ENCODE results near the gene XRCC3.

Gene XRCC3

DNA sequence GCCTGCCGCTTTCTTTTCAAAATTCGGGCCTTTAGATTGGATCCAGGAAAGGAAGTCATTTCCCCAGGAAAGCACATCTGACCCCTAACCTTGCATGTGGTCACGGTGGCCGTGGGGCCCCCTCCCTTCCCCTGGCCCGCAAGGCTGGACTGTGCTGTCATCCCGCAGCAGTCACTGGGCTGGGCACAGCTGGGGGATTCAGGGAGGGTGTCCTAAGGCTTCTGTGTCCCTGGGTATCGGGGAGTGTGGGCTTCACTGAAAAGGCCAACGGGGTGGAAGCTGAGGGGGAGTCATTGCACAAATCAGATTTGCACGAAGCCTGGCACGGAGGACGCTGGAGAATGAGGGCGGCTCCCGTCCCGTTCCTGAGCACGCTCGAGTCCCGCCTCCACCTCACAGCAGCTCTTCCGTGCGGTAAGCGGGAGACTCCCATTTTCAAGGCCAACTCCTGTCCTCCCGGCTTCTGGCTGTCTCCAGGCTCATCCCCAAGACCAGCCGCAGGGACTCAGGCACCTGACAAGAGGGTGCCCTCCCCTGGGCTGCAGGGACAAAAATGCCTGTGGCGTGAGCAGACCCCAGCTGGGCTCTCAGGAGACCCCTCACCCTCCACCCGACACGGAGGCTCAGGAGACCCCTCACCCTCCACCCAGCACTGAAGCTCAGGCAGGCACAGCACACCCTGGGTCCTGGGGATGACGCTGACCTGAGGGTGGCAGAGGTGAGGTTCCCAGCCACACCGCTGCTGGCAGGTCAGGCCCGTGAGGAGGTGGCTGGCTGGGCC lies 9.6 kb downstream of the XRCC3 start:
- DNase-seq, result no peak

DNA sequence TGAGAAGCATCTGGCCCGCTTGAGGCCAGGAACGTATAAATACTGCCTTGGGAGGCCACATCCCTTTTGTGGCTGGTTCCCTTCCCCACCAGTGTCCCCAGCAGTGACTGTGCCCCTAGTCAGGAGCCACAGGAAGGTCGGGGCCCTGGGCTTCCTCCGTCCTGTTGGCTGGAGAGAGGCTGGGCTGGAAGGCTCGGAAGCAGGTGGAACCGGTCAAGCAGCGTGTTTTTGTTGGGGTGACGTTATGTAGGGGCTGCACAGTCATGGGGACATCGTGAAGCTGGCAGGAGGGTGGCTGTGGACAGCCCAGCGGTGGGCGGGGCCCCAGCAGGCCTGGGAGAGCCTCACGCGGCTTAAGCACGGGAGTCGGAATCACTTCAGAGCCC lies 10.1 kb downstream of the XRCC3 start:
- DNase-seq, result peak; percentile 14 to 49 (median 30)

DNA sequence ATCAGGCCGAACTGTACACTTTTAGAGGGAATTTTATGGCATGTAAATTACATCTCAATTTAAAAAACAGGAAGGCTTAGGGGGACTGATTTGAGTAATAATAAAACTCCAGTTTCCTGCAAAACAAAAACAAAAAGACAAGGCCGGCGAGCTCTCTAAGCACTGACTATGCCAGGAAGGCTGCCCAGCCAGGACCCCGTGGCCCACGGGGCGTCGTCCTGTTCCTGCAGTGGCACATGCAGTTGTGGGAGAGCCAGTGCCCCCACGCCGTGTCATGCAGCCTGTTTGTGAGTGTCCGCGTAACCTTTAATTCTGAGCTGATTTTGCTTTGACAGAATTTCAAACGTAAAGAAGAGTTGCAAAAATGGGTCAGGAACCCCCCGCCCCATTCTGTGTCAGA lies 10.5 kb downstream of the XRCC3 start:
- no peak for DNase-seq

DNA sequence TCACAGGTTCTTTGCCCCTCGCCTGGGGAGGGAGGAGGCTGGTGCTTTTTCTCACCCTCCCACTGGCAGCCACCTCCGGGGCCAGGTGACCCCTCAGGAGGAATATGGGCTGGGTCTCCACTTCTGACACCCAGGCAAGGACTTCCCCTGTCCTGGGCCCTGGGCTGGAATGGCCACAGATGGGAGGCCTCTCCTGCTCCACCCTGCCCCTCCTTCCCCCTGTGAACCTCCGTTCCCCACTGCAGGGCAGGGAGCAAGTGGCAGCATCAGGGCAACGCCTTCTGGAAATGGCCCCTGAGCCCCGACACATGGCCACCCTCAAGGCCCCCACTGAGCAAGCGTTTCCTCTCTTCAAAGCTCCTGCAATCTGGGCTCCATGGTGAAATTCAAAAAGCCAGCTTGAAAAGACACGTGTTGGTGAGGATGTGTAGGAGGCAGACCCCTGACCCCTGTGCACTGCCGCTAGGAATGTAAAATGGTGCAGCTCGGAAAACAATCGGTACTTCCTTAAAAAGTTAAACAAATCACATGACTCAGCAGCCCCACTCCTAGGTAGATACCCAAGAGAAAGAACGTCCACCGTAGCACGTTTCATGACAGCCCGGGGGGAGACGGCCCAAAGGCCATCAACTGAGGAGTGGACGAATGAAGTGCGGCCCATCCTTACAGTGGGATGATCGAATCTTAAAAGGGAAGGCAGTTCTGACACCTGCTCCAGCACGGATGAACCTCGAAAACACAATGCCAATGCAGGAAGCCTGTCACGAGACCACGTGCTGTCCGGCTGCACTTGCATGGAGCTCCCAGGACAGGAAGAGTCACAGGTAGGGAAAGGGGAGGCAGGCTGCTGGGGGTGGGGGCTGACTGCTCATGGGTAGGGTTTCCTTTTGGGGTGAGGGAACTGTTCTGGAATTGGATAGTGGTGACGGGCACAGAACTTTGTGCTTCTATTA lies 11.5 kb downstream of the XRCC3 start:
- DNase-seq, result no peak

DNA sequence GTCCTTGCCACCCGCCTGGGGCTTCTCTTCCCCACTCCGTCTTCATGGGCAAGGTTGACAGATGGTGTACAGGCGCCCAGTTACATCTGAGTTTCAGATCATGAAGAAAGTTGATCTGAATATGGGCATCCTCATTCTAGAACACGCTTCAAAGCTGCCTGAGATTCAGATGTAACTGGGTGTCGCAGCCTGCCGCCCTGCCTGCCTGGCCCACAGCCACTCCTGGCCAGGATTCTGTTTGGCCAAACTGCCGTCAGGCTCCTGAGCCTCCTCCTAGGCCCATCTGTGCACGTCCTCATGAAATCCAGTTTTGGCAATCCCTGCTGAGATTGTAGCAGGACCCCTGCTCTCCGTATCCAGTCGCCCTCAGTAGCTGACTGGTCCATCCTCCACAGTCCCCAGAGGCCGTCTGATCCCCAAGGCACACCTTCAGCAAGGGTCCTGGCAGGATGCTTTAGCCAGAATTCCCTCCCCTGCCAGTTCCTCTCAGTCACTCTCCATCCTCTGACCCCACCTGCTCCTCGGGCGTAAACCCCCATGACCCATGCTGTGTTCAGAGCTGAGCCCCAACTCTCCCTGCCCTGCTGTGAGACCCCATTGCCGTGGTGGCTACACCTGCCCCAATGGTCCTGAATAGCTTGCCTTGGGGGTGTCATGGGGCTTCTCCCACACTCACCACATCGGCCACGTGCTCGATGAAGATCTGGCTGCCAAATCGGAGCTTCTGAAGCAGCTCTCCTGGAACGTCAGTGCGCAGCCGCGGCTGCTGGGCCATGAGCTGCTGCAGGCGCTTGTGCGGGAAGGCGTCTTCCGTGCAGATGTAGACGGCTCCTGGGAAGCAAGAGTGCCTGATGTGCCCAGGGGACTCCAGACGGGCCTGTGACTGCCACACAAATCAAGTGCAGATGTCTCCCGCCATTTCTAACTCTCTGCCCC lies 12.5 kb downstream of the XRCC3 start:
- no peak for DNase-seq

DNA sequence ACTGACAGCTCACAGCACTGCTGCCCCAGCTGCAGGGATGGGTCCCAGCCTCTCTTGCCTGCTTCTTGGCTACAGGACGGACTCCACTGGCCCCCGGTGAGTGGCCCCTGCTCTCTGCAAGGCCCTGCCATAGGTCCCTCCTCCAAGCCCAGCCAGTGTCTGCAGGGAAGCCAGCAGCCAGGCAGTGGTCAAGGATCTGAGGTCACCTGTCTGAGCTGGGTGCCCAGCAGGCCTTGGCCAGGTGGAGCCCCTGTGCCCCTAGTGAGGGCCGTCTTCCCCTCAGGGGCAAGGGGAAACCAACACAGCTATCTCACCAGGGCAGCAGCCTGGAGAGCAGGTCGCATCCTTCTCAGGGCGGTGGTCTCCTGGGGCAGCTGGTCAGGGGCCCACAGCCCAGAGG lies 13.2 kb downstream of the XRCC3 start:
- no peak for DNase-seq

DNA sequence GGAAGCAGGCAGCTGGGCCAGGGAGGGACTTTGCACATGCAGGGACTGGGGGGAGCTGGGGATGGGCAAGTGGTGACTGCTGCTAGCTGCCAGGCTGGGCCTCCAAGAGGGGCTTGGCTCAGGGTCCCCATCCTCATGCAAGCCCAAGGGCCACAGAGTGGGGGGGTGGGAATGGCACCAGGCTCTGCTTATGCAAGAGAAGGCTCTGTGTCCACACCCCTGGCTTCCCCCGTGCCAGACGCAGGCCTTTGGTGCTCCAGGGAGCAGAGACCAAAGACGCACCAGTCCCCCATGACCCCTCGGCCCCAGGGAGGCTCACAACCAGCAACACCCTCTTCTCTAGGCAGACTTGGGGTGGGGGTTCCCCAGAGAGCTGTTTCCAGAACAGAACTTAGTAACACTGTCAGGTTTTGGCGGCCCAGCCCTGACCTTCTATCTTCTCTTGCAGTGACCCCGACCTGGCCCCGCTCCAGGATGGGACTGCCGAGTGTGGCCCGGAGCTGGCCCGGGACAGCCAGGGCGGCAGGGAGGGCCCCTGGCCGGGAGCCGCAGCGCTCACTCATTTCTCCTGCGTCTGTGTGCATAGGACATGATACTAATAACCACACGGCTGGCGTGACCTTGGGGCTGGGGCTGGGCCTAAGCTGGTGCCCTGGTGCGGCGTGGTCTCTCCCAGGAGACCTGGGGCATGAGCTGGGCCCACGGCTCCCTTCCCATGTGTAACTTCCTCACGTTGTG lies 14.3 kb downstream of the XRCC3 start:
- no peak for DNase-seq

DNA sequence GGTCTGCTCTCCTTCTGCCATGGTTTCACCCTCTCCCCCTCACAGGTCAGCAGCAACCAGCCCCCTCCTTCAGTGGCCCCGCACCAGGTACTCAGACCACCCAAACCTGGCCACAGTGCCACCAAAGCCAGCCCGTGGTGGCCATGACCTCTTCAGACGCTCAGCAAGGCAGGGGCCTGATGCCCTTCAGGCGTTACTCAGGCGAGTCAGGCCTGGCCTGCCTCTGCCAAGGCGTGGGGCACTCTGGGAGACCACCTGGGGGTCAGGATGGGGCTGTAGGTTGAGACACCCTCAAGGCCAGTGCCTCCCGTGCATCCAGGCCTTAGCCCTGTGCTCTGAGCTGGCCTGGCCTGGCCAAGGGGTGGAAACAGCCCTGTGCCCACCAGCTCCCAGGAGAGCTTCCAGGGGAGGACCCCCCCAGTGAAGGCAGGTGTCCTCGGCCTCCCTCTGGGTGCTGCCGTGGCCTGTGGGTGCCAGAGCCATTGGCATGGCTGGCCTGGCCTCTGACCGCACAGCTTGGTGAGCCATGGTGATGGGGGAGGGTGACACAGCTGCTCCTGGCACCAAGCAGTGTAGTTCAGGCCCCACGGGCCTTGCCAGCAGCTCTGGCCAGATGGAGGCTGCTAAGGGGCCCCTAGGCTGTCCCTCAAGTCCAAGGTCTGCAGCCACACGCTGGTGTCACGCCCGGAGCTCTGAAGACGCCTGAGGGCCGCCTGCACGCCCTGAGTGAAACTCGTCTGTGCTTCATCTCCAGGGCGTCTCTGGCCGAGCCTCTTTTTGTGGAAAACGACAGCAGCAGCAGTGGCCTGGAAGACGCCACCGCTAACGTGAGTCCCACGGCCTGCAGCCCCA lies 15.1 kb downstream of the XRCC3 start:
- DNase-seq, result no peak

DNA sequence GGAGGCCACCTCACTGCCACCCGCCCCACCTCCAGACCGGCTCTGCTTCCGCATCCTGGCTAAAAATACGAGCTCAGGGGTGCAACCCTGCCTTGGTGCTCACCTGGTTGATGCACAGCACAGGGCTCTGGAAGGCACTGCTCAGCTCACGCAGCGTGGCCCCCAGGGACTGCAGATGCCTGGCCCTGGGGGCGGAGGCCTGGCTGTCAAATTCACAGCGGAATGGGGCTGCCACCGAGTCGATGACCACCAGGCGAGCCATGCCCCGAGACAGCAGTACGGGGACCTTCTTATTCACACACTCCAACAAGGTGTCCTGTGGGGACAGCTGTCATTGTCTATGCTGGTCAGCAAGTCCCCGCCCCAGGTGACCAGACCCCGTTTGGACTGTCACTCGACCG lies 16.0 kb downstream of the XRCC3 start:
- DNase-seq, result no peak

DNA sequence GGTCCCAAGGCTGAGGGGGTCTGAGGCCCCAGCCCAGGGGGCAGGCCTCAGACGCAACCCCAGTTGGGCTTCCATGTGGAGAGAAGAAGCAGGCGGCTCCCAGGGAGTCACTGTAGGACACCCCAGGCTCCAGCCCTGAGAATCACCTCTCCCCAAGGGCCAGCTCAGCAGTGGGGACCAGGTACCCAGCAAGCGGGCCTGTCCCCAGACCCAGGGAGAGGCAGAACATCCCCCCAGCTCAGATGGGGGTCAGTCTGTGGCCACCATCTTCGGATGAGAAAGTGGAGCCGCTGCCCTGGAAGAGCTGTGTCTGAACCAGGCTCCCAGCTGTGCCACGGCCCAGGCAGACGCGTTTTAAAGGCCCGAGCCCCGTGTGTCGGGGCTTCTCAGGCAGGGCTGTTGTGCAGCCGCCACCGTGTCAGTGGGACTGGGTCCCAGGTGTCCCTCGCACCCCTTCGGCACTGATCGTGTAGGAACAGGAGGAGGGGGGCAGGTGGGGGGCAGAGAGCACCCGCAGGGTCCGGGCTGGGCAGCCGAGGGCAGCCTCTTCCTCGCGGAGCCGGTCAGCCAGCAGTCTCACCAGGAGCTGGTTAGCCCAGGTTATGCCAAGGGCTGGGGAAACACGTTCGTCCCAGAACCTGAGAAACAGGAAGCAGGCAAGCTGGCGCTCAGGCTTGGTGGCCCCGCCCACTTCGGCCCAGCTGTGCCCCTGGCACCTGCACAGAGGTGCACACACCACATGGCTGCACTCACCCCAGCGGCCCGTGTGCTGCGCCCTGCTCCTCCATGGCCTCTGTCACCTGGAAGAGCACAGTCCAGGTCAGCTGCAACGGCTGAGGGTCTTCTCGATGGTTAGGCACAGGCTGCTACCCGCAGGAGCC lies 16.6 kb downstream of the XRCC3 start:
- DNase-seq, result no peak

DNA sequence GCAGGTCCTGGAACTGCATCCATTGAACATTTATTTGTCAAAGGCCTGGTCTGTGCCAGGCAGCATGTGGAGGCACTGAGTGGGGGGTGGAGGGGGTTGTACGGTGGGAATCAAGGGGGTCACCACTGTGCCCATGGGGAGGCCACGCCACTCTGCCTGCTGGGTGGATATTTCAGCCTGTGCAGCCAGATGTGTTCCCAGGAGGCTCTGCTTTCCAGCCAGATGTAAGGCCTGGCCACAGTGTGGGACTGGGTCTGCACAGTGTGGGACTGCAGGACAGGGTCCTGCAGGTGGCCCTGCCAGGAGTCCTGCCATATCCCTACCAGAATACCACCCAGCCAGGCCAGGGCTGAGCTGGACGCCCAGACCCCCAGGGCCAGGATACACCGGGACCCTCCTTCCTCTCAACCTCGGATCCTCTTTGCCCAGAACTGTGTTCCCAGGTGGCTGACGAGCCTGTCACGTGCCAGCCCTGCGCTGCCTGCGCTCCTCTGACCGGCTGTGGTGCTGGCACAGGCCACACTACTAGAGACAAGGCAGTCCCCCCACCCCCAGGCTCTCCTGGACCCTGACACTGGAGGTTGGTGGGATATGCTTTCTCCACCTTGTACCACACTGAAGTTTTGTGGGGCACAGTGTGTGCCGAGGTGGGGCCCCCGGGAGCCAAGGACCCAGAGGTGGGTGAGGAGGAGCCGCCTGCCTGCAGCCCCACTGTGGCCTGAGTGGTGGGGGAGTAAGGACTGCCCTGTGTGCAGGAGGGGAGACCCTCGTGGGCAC lies 17.5 kb downstream of the XRCC3 start:
- no peak for DNase-seq

DNA sequence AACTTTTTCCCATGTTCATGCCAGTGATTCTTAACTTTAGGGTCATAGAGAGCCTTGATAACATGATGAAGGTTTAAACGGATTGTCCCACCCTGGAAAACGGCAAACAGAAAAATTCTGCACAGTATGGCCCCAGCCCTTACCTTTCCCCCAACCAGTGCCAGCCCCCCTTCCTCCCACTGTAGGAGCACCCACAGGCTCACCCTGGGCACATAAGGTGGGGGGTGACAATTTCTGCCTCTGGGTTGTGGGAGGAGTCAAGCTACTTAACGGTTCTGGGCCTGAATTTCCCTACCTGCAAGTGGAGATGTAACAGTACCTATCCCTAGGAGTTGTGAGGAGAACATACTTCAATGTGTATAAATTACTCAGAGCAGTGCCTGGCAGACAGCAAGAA lies 18.0 kb downstream of the XRCC3 start:
- no peak for DNase-seq

DNA sequence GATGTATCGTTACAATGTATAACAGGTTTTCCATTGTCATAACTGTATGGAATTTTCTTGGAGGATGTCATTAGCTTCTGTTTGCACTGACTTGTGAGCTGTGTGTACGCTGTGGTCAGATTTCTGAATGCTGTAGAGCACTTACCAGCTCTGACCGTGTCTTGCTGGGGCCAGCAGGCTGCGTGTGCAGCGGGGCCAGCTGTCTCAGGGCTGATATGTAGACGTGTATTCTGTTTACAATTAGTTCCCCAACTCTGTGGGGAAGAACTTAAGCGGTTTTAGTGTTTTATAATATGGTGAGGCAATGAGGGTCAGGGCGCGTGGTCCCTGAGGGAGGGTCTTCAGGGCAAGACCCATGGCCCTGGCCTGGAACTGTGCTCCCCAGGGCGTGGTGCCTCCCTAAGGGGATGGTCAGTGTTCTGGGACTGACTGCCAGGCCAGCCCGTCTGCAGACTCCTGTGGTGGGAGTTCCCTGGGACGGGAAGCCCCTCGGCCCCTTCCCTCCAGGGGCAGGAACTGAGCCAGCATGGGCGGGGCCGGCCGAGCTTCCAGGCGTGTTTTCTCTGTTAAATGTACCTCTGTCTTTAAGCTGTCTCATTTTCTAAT lies 18.7 kb downstream of the XRCC3 start:
- no peak for DNase-seq

DNA sequence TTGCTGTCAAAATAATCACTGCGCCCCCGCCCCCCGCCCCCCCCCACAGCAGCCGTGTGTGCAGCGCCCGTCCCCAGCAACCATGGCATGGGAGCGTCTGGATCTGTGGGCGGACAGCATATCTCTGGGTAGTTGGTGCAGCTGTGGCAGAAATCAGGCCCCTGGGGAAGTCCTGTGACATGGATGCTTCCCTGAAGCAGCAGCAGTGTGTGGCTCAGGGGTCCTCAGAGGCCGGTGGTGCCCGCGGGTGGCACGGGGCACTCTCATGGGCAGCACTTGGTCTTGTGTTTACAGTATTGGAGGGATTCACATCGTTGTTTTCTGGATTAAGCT lies 19.2 kb downstream of the XRCC3 start:
- no peak for DNase-seq

DNA sequence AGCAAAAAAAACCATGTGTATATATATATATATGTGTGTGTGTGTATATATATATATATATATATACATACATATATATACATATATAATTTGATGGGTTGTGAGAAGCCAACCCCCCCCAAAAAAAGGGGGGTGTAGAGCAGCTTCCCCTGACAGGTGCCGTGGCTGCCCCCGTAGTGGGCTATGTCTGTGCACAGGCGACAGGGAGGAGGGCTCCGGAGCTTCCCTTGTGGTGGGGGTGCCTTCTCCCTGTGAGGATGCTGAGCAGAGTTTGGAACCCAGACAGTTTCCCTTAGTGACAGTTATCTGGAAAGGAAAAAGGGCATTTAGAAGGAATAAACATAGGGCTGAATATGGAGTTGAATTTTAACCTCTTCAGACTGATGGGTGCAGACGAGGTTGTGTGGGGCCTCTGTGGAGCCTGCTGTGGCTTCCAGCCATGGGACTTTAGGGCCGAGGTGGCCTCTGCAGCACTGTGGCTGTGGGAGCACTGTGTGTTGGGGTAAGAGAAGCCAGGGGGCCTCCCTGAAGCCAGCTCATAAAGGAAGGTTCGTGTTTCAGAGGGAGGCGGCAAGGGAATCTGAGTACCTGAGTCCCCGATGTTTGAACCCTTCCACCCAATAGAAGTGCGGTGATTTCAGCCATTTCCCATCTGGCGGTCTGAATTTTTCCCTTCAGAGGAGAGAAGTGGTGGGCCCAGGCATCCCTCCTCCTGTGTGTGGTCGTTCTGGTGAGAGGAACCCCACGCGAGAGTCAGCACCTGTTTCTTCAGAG lies 19.8 kb downstream of the XRCC3 start:
- no peak for DNase-seq

DNA sequence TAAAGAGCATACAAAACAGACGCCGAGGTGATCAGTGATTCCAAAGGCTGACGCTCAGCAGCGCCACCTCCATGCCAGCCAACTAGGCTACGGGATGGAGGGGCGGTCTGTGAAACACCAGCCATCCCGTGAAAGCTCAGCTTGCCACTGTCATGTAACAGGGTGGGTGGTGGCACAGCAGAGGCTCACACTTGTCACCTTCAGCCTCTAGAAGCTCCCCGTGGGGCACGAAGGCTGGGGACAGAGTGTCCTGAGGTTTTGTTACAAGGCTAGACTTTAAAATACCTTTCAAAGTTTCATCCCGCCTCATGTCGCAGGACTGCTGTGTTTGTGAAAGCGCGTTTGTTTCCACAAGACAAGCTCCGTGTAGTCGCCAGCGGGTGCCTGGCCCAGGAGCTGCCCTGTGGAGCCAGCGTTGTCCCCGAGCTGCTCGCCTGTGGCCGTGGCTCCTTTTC lies 20.7 kb downstream of the XRCC3 start:
- no peak for DNase-seq

DNA sequence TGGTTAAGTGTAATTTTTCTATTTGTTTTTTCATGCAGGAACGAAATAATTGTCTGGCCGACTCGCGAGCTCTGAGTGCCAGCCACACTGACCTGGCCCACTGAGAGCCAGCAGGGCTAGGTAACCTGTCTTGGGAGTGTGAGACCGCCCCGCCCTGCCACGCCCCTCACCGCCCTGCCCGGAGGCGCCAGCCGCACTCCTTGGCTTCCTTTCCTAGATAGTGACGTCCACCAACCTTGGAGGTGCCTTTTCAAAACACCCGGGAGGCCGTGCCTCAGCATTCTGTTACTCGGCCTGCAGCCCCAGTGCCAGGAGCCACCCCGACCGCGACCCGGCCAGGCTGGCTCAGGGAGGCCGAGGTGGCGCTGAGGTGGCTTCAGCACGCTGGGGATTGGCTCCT lies 21.7 kb downstream of the XRCC3 start:
- DNase-seq, result no peak

DNA sequence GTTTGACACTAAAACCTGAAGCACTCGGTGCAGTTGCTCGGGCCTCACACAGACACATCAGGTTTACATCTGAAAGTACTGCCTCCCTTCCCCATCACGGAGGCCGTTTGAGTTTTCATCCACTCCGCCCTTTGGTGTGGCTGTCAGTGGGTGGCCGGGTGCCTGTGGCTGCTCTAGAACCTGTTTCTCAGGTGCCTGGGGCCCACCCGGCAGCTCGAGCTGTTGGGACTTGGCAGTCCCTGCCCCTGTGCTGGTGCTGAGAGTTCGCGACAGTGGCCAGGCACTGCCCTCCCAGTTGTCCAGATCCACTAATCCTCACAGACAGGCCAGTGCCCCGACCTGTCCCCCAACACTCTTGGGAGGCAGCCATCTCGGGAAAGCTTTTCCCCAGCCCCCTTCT lies 22.4 kb downstream of the XRCC3 start:
- DNase-seq, result no peak

All from suppressor macrophage (primary cell).